HuH-7 (cell line): ENCODE data around the gene HOXC5.
"Not testable (repeated sequence)": the region's sequence is repeated elsewhere in the genome, so short reads cannot be mapped to it uniquely, and the experiment has no call there.

ENCODE experiments used
- DNase-seq: peaks from one replicate; pipeline ENCODE4 v3.0.0; 2011; ENCODE audit warnings: low spot score

HOXC5 gene

GRCh38 chr12:54066408-54066807 lies 33.6 kb downstream of the HOXC5 start:
- DNase-seq = no peak

- no peak for DNase-seq
Measured at GRCh38 chr12:54068418-54069070, 35.7 kb downstream of the HOXC5 start.

- no peak for DNase-seq
Measured at GRCh38 chr12:54071942-54072341, 39.1 kb downstream of the HOXC5 start.

- no peak for DNase-seq
Measured at GRCh38 chr12:54074308-54074707, 41.5 kb downstream of the HOXC5 start.

DNA sequence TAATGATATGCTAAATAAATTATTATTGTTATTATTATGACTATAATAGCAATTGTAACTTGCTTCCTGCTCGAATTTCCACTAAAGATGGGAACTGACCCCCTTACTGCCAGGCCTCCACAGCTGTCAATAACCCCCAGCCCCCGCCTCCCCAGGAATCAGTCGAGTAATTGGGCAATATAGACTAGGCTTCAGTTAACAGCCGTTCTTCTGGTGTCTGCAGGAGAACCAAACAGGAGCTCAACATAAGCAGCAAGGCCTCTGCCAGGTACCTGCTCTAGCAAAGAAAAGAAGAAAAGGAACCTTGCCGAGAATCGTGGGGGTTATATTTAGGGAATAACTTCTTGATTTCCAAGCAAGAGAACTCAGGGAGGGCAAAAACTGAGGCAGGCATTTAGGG lies 42.6 kb downstream of the HOXC5 start:
- DNase-seq = no peak

DNA sequence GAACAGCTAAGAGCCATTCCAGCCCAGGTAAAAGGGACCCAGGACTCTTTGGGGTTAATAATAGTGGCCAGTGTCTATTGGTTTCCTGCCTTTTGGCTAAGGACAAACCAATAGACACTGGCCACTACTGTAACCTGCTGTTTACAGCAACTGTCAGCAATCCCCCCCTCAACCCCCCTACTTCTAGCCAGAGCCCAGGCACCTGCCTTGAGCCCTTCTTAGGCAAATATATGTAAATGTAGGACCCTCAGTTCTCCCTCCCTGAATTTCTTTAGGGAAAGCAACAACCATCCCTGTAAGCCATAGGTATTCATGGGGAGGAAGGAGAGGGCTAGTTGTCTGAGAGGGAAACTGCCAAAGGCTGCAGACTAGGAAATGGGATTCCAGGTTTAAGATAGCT lies 43.1 kb downstream of the HOXC5 start:
- DNase-seq = no peak

GRCh38 chr12:54077843-54078242 lies 45.0 kb downstream of the HOXC5 start:
- not testable (repeated sequence) for DNase-seq

DNA sequence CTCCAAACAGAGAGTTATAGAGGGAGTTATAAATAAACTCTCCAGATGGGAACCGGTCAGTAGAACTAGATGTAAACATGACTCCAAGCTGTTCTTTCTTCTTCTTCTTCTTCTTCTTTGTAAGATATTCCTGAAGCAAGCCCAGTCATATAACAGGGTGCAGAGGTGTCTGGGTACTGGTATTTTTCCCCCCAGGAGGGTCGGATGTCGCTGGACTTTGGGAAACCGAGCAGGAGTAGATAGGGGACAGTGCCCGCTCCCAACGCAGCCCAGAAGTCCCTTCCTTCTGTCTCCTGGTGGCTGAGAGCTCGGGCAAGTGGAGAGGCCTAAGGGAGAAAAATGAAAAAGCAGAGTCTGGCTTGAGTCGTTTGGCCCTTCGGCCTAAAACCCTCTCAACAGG lies 46.3 kb downstream of the HOXC5 start:
- not testable (repeated sequence) for DNase-seq

GRCh38 chr12:54080008-54080924 lies 47.4 kb downstream of the HOXC5 start:
- not testable (repeated sequence) for DNase-seq

- not testable (repeated sequence) for DNase-seq
Measured at GRCh38 chr12:54081053-54081514, 48.2 kb downstream of the HOXC5 start.

- DNase-seq = not testable (repeated sequence)
Measured at GRCh38 chr12:54081581-54082396, 48.9 kb downstream of the HOXC5 start.

DNA sequence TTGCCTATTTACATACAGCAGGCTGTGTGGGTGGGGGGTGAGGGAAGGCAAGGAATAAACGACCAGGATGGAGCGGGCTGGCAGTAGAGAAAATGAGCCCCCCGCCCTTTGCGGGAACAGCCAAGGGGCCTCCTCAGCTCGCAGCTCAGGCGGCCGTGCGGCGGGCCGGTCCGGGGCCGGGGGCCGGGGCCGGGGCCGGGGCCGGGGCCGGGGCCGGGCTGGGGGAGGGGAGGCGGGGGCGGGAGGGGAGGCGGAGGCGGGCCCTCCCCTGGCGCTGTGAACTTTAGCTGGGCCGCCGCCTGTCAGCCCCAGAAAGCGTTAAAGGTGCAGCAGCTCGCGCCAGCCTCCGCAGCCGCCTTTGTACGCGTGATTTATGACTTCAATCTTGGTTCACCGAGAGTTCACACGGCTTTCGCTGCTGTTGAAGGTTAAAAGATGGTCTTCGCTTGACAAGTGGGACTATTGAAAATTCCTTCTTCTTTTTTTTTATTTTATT lies 49.6 kb downstream of the HOXC5 start:
- peak; percentile 44 for DNase-seq
